Pancreas (tissue), 10 donors: ENCODE data around the gene IQSEC1. TPM values are rescaled to one million over a fixed set of nuclear protein-coding genes. Genes with fewer than 3 reads are reported as not detected.
A peak's percentile ranks its signal among the peaks of the same experiment; 100 is the strongest.

ENCODE experiments used
- ATAC-seq, 4 donors: fragments of 200-7000 bp; cut with Tn5 transposase; one replicate each; pipeline versions ENCODE4 v1.8.0 to v1.9.1; 2020; ENCODE audit warnings: mild to moderate bottlenecking in 4 of 4, moderate library complexity in 4 of 4
- DNase-seq, 6 donors: peaks; one replicate each; pipeline ENCODE4 v3.0.0-alpha.2; 2020
- FAIRE-seq: peaks from 2 replicates; lab custom pipeline; 2012; peaks lifted over from hg19 to GRCh38; lab: Jason Lieb, UNC
- H3K27ac ChIP-seq, 4 donors: fragments of 200-600 bp; sonication (generic); 1 replicate in 3 of 4; 2 replicates in 1 of 4; pipeline versions ENCODE4 v1.5.0 to v1.8.0; 2020
- H3K27me3 ChIP-seq, 4 donors: fragments of 200-600 bp; one replicate each; pipeline ENCODE4 v1.8.0; 2021
- H3K36me3 ChIP-seq, 3 donors: fragments of 200-600 bp; sonication (generic) in 1 of 3; one replicate each; pipeline versions ENCODE4 v1.5.0 to v1.8.0; 2020 to 2021
- H3K4me1 ChIP-seq, 3 donors: fragments of 200-600 bp; one replicate each; pipeline ENCODE4 v1.8.0; 2021
- H3K4me3 ChIP-seq, 4 donors: fragments of 200-600 bp; sonication (generic) in 2 of 4; one replicate each; pipeline versions ENCODE4 v1.5.0 to v1.8.0; 2020 to 2021
- H3K9me3 ChIP-seq, 4 donors: fragments of 200-600 bp; one replicate each; pipeline ENCODE4 v1.8.0; 2021
- WGBS, 2 donors: extraction: QIAGEN DNeasy Blood & Tissue Kit; methylation state at CpG; one replicate each; pipeline ENCODE4 v1.1.7; 2013; 5-methylcytosine and 5-hydroxymethylcytosine counted together
- intact Hi-C, 3 donors: fragments of 100-400 bp; cut with DNase I; formaldehyde crosslinking; loops; one replicate each; pipeline versions ENCODE4 v1.11.1 to v1.14.2; 2022
- polyA plus RNA-seq, 2 donors: library from polyadenylated mRNA; stranded (reverse); fragments of 200-250 nt; gene quantifications; one replicate each; pipeline ENCODE4 v1.2.3, GENCODE V29; 2013
- total RNA-seq, 6 donors: library from RNA; stranded (reverse); fragmentation: NEBNext Ultra II Directional in 4 of 6; extraction: Animal tissue kit (Norgen Biotek cat#: 25700) in 4 of 6; gene quantifications; one replicate each; pipeline versions ENCODE4 v1.2.1 to v1.2.4, GENCODE V29; 2021 to 2023
- TF ChIP-seq, protein P1 (sequence below), 4 donors: fragments of 200-600 bp; sonication (generic) in 3 of 4; IDR thresholded peaks; one replicate each; pipeline versions ENCODE4 v1.5.0 to v1.8.0; 2021; ENCODE audit warnings: antibody characterized with exemption in 4 of 4
- donor health status: healthy with polysubstance abuse.
- donor health status: DM: no; HTN: no; CAD: no; lungs with moderate emphysema.
- donor health status: DM: no; HTN: no; CAD: no.
- donor health status: control.
- donor health status: control.
- donor health status: Bipolar disorder and iron deficiency.
- donor health status: DM: yes; HTN: yes; CAD: no.
- donor health status: DM: no; HTN: no; CAD: no.
- donor health status: DM: no; HTN: no; CAD: no.
- donor health status: DM: yes; HTN: yes; CAD: no.

Gene IQSEC1
- total and polyA plus RNA-seq, 8 donors, result 15.0 to 27.9 (median 23.1) TPM

DNA sequence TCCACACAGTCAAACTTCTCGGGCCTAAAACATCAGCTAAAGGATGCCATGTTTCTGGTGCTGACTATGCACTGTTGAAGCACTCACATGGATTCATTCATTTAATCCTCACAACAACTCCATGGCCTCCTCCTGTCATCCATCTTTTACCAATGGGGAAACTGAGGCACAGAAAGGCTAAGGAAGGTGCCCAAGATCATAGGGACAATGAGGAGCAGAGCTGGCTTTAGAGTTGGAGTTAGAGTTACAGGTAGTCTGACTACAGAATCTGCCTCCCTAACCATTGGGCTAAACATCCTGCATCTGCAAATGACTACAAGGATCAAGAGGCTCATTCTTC lies 111.6 kb downstream of the IQSEC1 start:
- 93 to 95% methylated on average over 1 of the region's 1 CpG for WGBS, 2 donors

GRCh38 chr3:12961007-12961696 lies 112.1 kb downstream of the IQSEC1 start:
- TF ChIP-seq, protein P1, sequence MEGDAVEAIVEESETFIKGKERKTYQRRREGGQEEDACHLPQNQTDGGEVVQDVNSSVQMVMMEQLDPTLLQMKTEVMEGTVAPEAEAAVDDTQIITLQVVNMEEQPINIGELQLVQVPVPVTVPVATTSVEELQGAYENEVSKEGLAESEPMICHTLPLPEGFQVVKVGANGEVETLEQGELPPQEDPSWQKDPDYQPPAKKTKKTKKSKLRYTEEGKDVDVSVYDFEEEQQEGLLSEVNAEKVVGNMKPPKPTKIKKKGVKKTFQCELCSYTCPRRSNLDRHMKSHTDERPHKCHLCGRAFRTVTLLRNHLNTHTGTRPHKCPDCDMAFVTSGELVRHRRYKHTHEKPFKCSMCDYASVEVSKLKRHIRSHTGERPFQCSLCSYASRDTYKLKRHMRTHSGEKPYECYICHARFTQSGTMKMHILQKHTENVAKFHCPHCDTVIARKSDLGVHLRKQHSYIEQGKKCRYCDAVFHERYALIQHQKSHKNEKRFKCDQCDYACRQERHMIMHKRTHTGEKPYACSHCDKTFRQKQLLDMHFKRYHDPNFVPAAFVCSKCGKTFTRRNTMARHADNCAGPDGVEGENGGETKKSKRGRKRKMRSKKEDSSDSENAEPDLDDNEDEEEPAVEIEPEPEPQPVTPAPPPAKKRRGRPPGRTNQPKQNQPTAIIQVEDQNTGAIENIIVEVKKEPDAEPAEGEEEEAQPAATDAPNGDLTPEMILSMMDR (IDR thresholded peaks at IDR 0.05), result no peak
- ATAC-seq (no peak), FAIRE-seq (no peak), DNase-seq (no peak)
- no peak overlapping the region for H3K4me3 ChIP-seq
- no peak overlapping the region for H3K27ac ChIP-seq
- no peaks in the 10 kb centered on the region for H3K9me3 ChIP-seq
- H3K27me3 ChIP-seq, result no peaks in the 10 kb centered on the region
- intact Hi-C loops, result no loop called here
- H3K36me3 ChIP-seq, result no peaks in the 10 kb centered on the region
- WGBS, 2 donors, result 81 to 85% methylated on average over 4 of the region's 4 CpGs
- H3K4me1 ChIP-seq, result peaks cover 20 to 40% (median 34%) of the 10 kb centered on the region in 3 donors

More for the DNA sequence above, 111.6 kb downstream of the IQSEC1 start:
- no peaks in the 10 kb centered on the region for H3K9me3 ChIP-seq
- H3K27me3 ChIP-seq, result no peaks in the 10 kb centered on the region
- TF ChIP-seq, protein P1 (IDR thresholded peaks at IDR 0.05), result no peak
- ATAC-seq, result no peak
- H3K36me3 ChIP-seq, result no peaks in the 10 kb centered on the region
- no peak overlapping the region for H3K27ac ChIP-seq
- no peak for FAIRE-seq
- H3K4me3 ChIP-seq, result no peak overlapping the region
- intact Hi-C loops, result no loop called here
- H3K4me1 ChIP-seq, result peaks cover 21 to 45% (median 38%) of the 10 kb centered on the region in 3 donors
- DNase-seq, result no peak

DNA sequence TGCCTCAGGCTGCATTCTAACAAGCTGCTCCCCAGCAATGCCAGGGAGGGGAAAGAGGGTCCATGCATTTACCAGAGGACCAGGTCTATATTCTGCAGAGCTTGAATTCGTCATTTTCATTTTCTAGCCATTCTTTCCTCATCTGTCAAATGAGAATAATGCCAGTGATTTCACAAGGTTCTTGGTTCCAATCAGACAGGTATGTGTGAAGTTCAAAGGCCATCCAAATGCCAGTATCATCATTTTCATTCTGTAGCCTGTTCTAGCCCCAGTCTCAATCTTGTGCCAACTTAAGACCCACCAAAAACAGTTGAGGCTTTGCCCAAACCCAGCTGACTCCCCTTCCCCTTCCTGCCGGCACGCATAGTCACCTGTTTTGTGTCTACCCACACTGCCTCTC lies 112.7 kb downstream of the IQSEC1 start:
- Histone ChIP-seq H3K9me3 (no peaks in the 10 kb centered on the region), H3K27ac (no peak overlapping the region), H3K36me3 (no peaks in the 10 kb centered on the region), H3K27me3 (no peaks in the 10 kb centered on the region), H3K4me1 (peaks cover 13 to 35% (median 31%) of the 10 kb centered on the region in 3 donors), H3K4me3 (no peak overlapping the region)
- FAIRE-seq (no peak), ATAC-seq (no peak), DNase-seq (no peak)
- TF ChIP-seq, protein P1 (IDR thresholded peaks at IDR 0.05), result no peak
- intact Hi-C loops, result no loop called here
- WGBS, 2 donors, result 85 to 86% methylated on average over 3 of the region's 3 CpGs

GRCh38 chr3:12959838-12960378 lies 113.3 kb downstream of the IQSEC1 start:
- Histone ChIP-seq H3K27ac (no peak overlapping the region), H3K4me1 (peaks cover 7 to 35% (median 31%) of the 10 kb centered on the region in 3 donors), H3K36me3 (no peaks in the 10 kb centered on the region), H3K9me3 (no peaks in the 10 kb centered on the region), H3K27me3 (no peaks in the 10 kb centered on the region), H3K4me3 (no peak overlapping the region)
- FAIRE-seq (no peak), DNase-seq (peak in 1 of 6 donors; percentile 35), ATAC-seq (peak in 1 of 4 donors; percentile 12)
- TF ChIP-seq, protein P1 (IDR thresholded peaks at IDR 0.05), result no peak
- intact Hi-C loops, result no loop called here
- WGBS, 2 donors, result 76 to 84% methylated on average over 15 of the region's 15 CpGs

DNA sequence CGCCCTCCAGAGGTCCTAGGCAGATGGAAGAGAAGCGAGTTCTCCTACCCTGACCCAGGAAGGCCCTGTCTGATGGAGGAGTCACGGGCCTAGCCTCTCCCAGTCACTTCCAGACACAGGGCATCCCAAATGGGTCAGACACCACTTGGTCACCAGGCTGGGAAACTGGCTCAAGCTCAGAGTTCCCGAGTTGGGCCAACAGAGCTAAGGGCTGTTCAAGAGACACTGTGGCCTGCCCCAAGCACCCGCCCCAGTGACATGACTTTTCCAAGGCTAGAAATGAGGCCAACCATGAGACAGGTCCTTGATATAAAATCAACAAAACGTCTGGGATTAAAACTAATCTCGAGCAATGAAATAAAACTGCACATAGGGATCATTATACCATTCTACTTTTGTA lies 113.8 kb downstream of the IQSEC1 start:
- intact Hi-C loops, result no loop called here
- no peak overlapping the region for H3K4me3 ChIP-seq
- H3K36me3 ChIP-seq, result no peaks in the 10 kb centered on the region
- H3K27me3 ChIP-seq, result no peaks in the 10 kb centered on the region
- DNase-seq (no peak), FAIRE-seq (no peak), ATAC-seq (no peak)
- H3K9me3 ChIP-seq, result no peaks in the 10 kb centered on the region
- WGBS, 2 donors, result 63 to 64% methylated on average over 7 of the region's 7 CpGs
- no peak overlapping the region for H3K27ac ChIP-seq
- TF ChIP-seq, protein P1 (IDR thresholded peaks at IDR 0.05), result no peak
- H3K4me1 ChIP-seq, result peaks cover 2 to 34% (median 30%) of the 10 kb centered on the region in 3 donors
